ENCODE data around the gene RYR2. TPM values are rescaled to one million over a fixed set of nuclear protein-coding genes. Genes with fewer than 3 reads are reported as not detected.

The RYR2 gene
- total RNA-seq, 4 donors from 2014 or later, result 0.53 to 1.2 (median 0.57) TPM

GRCh38 chr1:237154157-237154556, 112.2 kb downstream of the RYR2 start:
- no peaks in the 10 kb centered on the region for H3K9me3 ChIP-seq
- no peaks in the 10 kb centered on the region for H3K27me3 ChIP-seq
- no peaks in the 10 kb centered on the region for H3K36me3 ChIP-seq
- TF ChIP-seq, protein P1, sequence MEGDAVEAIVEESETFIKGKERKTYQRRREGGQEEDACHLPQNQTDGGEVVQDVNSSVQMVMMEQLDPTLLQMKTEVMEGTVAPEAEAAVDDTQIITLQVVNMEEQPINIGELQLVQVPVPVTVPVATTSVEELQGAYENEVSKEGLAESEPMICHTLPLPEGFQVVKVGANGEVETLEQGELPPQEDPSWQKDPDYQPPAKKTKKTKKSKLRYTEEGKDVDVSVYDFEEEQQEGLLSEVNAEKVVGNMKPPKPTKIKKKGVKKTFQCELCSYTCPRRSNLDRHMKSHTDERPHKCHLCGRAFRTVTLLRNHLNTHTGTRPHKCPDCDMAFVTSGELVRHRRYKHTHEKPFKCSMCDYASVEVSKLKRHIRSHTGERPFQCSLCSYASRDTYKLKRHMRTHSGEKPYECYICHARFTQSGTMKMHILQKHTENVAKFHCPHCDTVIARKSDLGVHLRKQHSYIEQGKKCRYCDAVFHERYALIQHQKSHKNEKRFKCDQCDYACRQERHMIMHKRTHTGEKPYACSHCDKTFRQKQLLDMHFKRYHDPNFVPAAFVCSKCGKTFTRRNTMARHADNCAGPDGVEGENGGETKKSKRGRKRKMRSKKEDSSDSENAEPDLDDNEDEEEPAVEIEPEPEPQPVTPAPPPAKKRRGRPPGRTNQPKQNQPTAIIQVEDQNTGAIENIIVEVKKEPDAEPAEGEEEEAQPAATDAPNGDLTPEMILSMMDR (IDR thresholded peaks at IDR 0.05), result no peak
- no peak for TF ChIP-seq POLR2AphosphoS5 (IDR thresholded peaks at IDR 0.05)
- no peak for TF ChIP-seq POLR2A (IDR thresholded peaks at IDR 0.05)
- TF ChIP-seq EP300 (IDR thresholded peaks at IDR 0.05), result no peak
- 42% methylated on average over 5 of the region's 5 CpGs for WGBS
- no peak for DNase-seq (ENCODE audit: low spot score in 2 of 2)
- no peak overlapping the region for H3K4me3 ChIP-seq
- H3K27ac ChIP-seq, result no peak overlapping the region
- H3K4me1 ChIP-seq, result no peaks in the 10 kb centered on the region

DNA sequence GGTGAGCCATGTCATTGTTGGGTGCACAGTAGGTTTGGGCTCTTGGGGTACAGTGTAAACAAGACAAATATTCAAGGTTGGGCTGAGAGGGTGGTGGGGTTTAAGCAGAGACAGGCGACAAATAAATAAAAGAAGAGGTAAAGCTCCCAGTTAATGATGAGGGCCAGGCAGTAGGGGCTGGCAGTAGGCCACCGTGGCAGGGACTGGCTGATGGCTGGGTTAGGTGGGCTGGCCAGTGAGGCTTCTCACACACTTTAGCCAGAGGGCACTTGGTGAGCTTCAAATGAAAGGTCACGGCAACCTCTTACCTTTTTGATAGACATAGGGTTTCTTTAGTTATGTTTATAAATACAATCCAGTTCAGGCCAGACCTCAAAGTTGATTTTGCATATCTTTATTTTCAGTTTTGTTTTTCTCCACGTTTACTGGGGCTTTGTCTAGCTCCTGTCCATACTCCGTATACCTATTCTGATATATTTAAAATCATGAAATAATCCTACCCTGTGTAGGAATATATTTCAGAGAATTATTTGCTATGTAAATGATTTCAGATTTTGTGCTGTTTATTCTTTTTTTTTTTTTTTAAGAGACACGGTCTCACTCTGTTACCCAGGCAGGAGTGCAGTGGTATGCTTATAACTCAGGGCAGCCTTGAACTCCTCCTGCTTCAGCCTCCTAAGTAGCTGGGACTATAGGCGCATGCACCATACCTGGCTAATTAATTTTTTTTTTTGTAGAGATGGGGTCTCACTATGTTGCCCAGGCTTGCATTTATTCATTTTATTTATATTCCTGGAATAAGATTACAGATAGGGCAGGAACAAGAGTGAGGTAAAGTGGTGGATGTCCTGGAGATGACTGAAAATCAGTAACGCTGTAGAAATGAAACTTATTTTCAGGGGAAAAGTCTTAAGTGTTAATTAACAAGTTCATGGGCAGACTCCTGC, 122.7 kb downstream of the RYR2 start:
- Histone ChIP-seq H3K9me3 (no peaks in the 10 kb centered on the region), H3K4me1 (no peaks in the 10 kb centered on the region), H3K36me3 (no peaks in the 10 kb centered on the region), H3K27ac (no peak overlapping the region), H3K4me3 (no peak overlapping the region), H3K27me3 (no peaks in the 10 kb centered on the region)
- DNase-seq (ENCODE audit: low spot score in 2 of 2), result no peak
- WGBS, result 80% methylated on average over 8 of the region's 8 CpGs
- TF ChIP-seq, protein P1 (IDR thresholded peaks at IDR 0.05), result no peak
- TF ChIP-seq POLR2AphosphoS5 (IDR thresholded peaks at IDR 0.05) (no peak), POLR2A (IDR thresholded peaks at IDR 0.05) (no peak), EP300 (IDR thresholded peaks at IDR 0.05) (no peak)

DNA sequence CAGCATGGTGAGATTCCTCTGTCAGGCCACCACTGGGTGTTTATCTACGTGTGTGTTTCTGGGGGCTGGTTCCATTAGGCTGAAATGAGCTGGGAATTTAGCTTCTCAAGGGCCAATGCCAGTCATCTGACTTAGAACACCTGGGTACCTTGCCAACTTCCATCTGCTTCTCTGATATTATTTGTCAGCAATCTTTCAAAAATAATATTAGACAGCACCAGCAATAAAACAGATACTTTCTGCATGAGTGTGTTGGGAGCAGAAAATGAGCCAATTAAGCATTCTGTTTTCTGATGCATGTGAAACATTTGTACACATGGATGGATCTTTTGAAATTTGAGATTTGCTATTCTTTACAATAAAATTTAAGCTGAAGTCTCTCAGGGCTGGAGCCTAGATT, 124.1 kb downstream of the RYR2 start:
- Histone ChIP-seq H3K27ac (no peak overlapping the region), H3K36me3 (no peaks in the 10 kb centered on the region), H3K9me3 (no peaks in the 10 kb centered on the region), H3K27me3 (no peaks in the 10 kb centered on the region), H3K4me3 (no peak overlapping the region), H3K4me1 (no peaks in the 10 kb centered on the region)
- no peak for DNase-seq (ENCODE audit: low spot score in 2 of 2)
- TF ChIP-seq, protein P1 (IDR thresholded peaks at IDR 0.05), result no peak
- no peak for TF ChIP-seq EP300 (IDR thresholded peaks at IDR 0.05)
- TF ChIP-seq POLR2AphosphoS5 (IDR thresholded peaks at IDR 0.05), result no peak
- no peak for TF ChIP-seq POLR2A (IDR thresholded peaks at IDR 0.05)
- WGBS, result 88% methylated on average over 1 of the region's 1 CpG

- WGBS, result 51% methylated on average over 4 of the region's 4 CpGs
- H3K4me1 ChIP-seq, result no peaks in the 10 kb centered on the region
Measured at GRCh38 chr1:237166593-237167101, 124.7 kb downstream of the RYR2 start.

More at GRCh38 chr1:237166593-237167101, 124.7 kb downstream of the RYR2 start:
- Histone ChIP-seq H3K27ac (no peak overlapping the region), H3K9me3 (no peaks in the 10 kb centered on the region), H3K27me3 (no peaks in the 10 kb centered on the region), H3K4me3 (no peak overlapping the region), H3K36me3 (no peaks in the 10 kb centered on the region)
- TF ChIP-seq EP300 (IDR thresholded peaks at IDR 0.05) (no peak), POLR2A (IDR thresholded peaks at IDR 0.05) (no peak), POLR2AphosphoS5 (IDR thresholded peaks at IDR 0.05) (no peak)
- TF ChIP-seq, protein P1 (IDR thresholded peaks at IDR 0.05), result no peak
- DNase-seq (ENCODE audit: low spot score in 2 of 2), result no peak

Measured in suprapubic skin (tissue), 4 donors.